Activated CD4-positive, alpha-beta T cell treated with anti-CD3 and anti-CD28 coated beads, Interleukin-2, amount 10 ng/mL, durations not matched to agents 24 days and 14 days (primary cell): ENCODE measurements around the gene FBN3. TPM values are rescaled to one million over a fixed set of nuclear protein-coding genes. Genes with fewer than 3 reads are reported as not detected.

Experiments
- DNase-seq: peaks from one replicate; pipeline ENCODE4 v3.0.0; 2022
- H3K27ac Mint-ChIP-seq: one replicate; pipeline ENCODE4 v1.8.0; 2022; ENCODE audit warnings: mild to moderate bottlenecking, mixed read lengths
- H3K27me3 Mint-ChIP-seq: one replicate; pipeline ENCODE4 v1.8.0; 2022; ENCODE audit warnings: mixed read lengths
- H3K36me3 Mint-ChIP-seq: one replicate; pipeline ENCODE4 v1.8.0; 2022; ENCODE audit warnings: low read depth, mild to moderate bottlenecking, mixed read lengths
- H3K4me1 Mint-ChIP-seq: one replicate; pipeline ENCODE4 v1.8.0; 2021; ENCODE audit warnings: mixed read lengths
- H3K4me3 Mint-ChIP-seq: one replicate; pipeline ENCODE4 v1.8.0; 2022; ENCODE audit warnings: mild to moderate bottlenecking, moderate library complexity, mixed read lengths
- H3K9me3 Mint-ChIP-seq: one replicate; pipeline ENCODE4 v1.8.0; 2021; ENCODE audit warnings: mixed read lengths
- intact Hi-C: fragments of 100-400 bp; cut with micrococcal nuclease; formaldehyde crosslinking; loops from one replicate; pipeline ENCODE4 v1.15.1; 2023
- total RNA-seq: library from RNA; stranded (reverse); gene quantifications from 2 replicates; pipeline ENCODE4 v1.2.3, GENCODE V29; 2022

The FBN3 gene
- total RNA-seq, 1 donor from 2014 or later = not detected

DNA sequence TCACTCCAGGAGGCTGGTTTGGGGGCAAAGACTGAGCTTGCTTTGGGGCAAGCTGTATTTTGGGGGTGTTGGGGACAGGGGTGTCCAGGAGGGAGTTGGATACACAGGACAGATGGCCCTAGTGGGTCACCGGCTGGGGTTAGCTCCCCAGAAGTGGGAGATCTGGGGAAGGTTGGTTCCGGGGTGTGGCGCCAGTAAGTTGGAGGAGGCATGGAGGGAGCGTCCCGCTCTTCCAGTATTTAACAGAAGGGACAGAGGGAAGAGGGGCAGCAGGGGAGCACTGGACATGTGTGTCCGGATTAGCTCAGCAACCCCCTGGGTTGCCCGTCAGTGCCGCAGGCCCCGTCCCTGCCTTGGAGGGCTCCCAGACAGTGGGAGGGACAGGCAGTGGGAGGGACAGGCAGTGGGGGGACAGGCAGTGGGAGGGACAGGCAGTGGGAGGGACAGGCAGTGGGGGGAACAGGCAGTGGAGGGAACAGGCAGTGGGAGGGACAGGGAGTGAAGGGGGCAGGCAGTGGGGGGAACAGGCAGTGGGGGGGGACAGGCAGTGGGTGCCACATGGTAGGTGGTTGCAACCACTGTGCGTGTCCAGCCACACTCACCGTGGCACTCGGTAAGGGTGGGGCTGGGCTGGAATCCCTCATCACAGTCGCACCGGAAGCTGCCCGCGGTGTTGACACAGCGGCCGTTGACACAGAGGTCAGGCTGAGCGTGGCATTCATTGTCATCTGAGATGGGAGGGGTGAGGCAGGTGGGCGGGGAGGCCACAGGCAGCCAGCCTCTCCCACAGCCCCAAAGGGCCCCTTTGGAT is 63.6 kb downstream of the FBN3 start:
- DNase-seq = no peak
- Mint-ChIP-seq H3K27ac (no peak overlapping the region), H3K9me3 (no peaks in the 10 kb centered on the region), H3K36me3 (no peaks in the 10 kb centered on the region), H3K4me1 (peaks cover 1% of the 10 kb centered on the region), H3K27me3 (no peaks in the 10 kb centered on the region), H3K4me3 (no peak overlapping the region)
- intact Hi-C loops = no loop called here

DNA sequence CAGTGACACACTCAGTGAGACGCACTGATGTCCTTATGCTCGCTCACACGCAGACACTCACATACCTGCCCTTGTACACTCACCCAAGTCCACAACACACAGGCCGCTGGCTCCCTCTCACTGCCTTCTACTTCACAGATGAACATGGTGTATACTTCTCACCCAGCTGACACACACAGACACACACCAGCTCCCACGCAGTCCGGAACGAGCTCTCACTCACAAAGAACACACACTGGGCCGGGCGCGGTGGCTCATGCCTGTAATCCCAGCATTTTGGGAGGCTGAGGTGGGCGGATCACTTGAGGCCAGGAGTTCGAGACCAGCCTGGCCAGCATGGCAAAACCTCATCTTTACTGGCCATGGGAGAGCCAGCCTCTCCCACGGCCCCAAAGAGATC is 65.2 kb downstream of the FBN3 start:
- H3K27me3 Mint-ChIP-seq = no peaks in the 10 kb centered on the region
- H3K4me3 Mint-ChIP-seq = no peak overlapping the region
- DNase-seq = no peak
- intact Hi-C loops = no loop called here
- H3K4me1 Mint-ChIP-seq = peaks cover 1% of the 10 kb centered on the region
- no peaks in the 10 kb centered on the region for H3K9me3 Mint-ChIP-seq
- no peaks in the 10 kb centered on the region for H3K36me3 Mint-ChIP-seq
- H3K27ac Mint-ChIP-seq = no peak overlapping the region

DNA sequence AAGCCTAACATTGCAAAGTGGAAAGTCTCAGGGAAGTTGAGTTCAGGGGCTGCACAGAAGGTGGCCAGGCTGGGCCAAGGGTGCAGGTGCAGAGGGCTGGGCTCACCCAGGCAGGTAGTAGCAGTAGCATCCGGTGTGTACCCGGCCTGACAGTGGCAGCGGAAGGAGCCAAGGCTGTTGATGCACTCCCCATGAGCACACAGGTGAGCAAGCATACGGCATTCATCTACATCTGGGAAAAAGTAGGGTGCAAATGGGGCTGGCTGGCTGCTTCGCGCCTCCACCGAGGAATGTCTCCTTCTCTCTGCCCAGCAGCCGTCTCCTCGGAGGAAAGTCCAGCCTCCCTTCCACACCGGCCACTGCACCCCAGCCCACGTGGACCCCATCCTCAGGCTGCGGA is 66.3 kb downstream of the FBN3 start:
- Mint-ChIP-seq H3K27ac (no peak overlapping the region), H3K36me3 (no peaks in the 10 kb centered on the region), H3K4me1 (peaks cover 1% of the 10 kb centered on the region), H3K9me3 (no peaks in the 10 kb centered on the region), H3K4me3 (no peak overlapping the region), H3K27me3 (no peaks in the 10 kb centered on the region)
- intact Hi-C loops = no loop called here
- no peak for DNase-seq

DNA sequence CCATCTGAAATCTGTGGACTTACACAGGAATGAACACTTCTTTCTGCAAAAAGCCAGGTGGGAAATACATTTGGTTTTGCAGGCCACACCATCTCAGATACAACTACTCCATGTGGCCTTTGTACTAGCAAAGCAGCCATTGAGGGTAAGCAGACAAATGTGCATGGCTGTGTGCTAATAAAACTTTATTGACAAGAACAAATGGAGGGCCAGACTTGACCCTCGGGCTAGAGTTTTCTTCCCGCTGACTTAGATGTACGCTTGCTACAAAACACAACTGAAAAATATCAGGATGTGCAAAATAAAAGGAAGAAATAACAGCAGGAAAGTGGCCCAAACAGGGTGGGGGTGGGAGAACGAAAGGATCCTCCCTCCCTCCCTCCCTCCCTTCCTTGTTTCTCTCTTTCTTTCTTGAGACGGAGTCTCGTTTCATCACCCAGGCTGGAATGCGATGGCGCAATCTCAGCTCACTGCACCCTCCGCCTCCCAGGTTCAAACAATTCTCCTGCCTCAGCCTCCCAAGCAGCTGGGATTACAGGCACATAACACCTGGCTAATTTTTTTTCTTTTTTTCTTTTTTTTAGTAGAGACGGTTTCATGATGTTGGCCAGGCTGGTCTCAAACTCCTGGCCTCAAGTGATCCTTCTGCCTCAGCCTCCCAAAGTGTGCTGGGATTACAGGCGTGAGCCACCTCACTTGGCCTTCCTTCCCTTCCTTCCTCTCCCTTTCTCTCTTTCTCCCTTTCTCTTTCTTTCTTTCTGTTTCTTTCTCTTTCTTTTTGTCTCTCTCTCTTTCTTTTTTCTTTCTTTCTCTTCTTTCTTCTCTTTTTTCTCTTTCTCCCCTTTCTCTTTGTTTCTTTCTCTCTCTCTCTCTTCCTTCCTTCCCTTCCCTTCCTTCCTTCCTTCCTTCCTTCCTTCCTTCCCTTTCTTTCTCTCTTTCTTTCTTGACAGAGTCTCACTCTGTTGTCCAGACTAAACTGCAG is 67.5 kb downstream of the FBN3 start:
- peaks cover 1% of the 10 kb centered on the region for H3K27me3 Mint-ChIP-seq
- no peaks in the 10 kb centered on the region for H3K36me3 Mint-ChIP-seq
- H3K4me3 Mint-ChIP-seq = no peak overlapping the region
- peaks cover 1% of the 10 kb centered on the region for H3K4me1 Mint-ChIP-seq
- DNase-seq = no peak
- H3K27ac Mint-ChIP-seq = no peak overlapping the region
- no peaks in the 10 kb centered on the region for H3K9me3 Mint-ChIP-seq
- intact Hi-C loops = no loop called here

- peaks cover 1% of the 10 kb centered on the region for H3K4me1 Mint-ChIP-seq
- no peak overlapping the region for H3K27ac Mint-ChIP-seq
- intact Hi-C loops = no loop called here
- no peak for DNase-seq
- no peak overlapping the region for H3K4me3 Mint-ChIP-seq
- H3K9me3 Mint-ChIP-seq = no peaks in the 10 kb centered on the region
- H3K36me3 Mint-ChIP-seq = no peaks in the 10 kb centered on the region
- peaks cover 1% of the 10 kb centered on the region for H3K27me3 Mint-ChIP-seq
These were observed 68.6 kb downstream of the FBN3 start for GRCh38 chr19:8080832-8081231.

DNA sequence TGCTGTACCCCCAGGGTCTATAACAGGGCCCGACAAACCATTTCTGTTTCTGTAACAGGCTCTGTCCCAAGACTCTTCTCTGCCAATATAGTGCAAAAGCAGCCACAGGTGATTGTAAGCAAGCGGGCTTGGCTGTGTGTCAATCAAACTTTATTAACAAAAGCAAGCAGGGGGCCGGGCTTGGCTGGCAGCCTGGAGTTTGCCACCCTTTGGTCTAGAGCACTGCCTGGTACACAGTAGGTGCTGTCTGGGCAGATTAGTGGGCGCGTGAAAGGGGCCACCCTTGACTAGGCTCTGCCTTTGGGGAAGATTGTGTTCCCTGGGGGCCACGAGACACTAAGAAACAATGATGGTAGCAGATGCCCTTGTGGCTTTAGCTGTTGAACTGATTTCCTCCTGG is 69.4 kb downstream of the FBN3 start:
- Mint-ChIP-seq H3K4me3 (no peak overlapping the region), H3K27me3 (peaks cover 1% of the 10 kb centered on the region), H3K36me3 (no peaks in the 10 kb centered on the region), H3K9me3 (no peaks in the 10 kb centered on the region), H3K4me1 (peaks cover 1% of the 10 kb centered on the region), H3K27ac (no peak overlapping the region)
- intact Hi-C loops = no loop called here
- DNase-seq = no peak

DNA sequence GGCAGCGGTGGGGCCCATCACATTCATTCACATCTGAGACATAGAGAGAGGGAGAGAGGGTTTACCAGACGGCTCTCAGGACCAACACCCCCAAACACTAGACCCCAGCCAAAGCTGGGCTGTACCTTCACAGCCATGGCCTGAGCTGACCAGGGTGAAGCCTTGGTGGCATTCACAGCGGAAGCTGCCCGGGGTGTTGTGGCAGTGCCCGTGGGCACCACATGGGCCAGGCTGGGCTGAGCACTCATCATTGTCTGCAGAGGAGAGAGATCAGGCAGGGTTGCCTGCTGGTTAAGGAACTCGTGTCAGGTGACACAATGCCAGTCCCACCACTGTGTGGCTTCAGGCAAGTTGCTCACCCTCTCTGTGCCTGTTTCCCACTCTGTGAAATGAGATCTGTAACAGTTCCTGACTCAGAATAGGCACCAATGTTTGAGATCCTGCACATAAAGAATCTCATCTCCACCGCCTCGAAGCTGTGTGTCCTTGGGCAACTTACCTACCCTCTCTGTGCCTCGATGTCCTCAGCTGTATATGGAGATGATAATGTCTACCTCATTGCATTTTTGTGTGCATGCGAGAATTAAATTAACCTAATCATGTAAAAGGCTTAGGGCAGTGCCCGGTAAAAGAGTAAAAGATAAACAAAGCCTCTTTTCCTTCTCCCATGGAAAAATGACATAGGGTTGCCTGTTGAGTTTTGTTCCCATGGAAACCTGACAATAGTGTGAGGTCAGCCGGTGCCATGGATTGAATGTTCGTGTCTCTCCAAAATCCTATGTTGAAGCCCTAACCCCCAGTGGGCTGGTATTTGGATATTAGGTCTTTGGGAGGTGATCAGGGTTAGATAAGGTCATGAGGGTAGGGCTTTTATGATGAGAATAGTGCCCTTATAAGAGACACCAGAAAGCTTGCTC is 74.0 kb downstream of the FBN3 start:
- intact Hi-C loops = no loop called here
- no peaks in the 10 kb centered on the region for H3K4me1 Mint-ChIP-seq
- peaks cover 13% of the 10 kb centered on the region for H3K9me3 Mint-ChIP-seq
- H3K36me3 Mint-ChIP-seq = no peaks in the 10 kb centered on the region
- no peak overlapping the region for H3K4me3 Mint-ChIP-seq
- no peak for DNase-seq
- no peak overlapping the region for H3K27ac Mint-ChIP-seq
- peaks cover 1% of the 10 kb centered on the region for H3K27me3 Mint-ChIP-seq

DNA sequence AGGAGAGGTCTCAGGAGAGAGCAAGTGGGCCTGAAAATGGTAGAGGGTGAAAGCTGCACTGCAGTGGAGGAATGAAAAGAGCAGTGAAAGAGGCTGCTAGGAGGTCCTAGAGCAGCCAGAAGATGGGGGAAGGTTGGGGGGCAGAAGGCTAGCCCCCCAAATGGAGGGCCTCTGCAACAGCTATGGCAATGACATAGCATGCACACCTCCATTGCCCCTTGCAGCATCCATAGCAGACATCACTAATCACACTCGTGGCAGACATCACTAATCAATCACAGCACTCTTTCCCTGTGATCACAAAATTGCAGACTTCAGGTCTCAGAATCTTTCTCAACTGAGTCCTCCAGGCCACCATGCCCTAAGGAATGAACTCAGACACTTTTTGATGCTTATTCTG is 74.9 kb downstream of the FBN3 start:
- no peak for DNase-seq
- intact Hi-C loops = no loop called here
- Mint-ChIP-seq H3K27ac (no peak overlapping the region), H3K4me1 (no peaks in the 10 kb centered on the region), H3K36me3 (peaks cover 2% of the 10 kb centered on the region), H3K9me3 (peaks cover 17% of the 10 kb centered on the region), H3K4me3 (no peak overlapping the region), H3K27me3 (peaks cover 1% of the 10 kb centered on the region)

DNA sequence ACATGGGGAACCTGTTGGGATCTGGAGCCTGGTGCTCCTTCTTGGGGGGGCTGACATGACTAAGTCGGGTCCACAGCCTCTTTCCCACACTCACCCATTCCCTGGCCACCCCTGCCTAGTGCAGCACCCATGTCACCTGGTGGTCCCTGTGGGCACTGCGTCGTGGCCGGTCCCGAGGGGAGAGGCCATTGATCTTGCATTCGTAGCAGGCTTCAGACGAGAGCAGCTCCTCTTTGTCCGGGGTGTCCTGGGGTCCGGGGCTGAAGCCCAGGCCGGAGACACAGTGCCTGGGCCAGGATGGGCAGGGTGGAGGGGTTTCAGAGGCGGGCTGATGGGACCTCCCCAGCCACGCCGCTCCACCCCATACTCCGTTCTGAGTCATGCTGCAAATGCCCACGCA is 77.5 kb downstream of the FBN3 start:
- no peak overlapping the region for H3K4me3 Mint-ChIP-seq
- no peaks in the 10 kb centered on the region for H3K27me3 Mint-ChIP-seq
- no peak overlapping the region for H3K27ac Mint-ChIP-seq
- peaks cover 2% of the 10 kb centered on the region for H3K36me3 Mint-ChIP-seq
- no peak for DNase-seq
- peaks cover 17% of the 10 kb centered on the region for H3K9me3 Mint-ChIP-seq
- intact Hi-C loops = no loop called here
- no peaks in the 10 kb centered on the region for H3K4me1 Mint-ChIP-seq

DNA sequence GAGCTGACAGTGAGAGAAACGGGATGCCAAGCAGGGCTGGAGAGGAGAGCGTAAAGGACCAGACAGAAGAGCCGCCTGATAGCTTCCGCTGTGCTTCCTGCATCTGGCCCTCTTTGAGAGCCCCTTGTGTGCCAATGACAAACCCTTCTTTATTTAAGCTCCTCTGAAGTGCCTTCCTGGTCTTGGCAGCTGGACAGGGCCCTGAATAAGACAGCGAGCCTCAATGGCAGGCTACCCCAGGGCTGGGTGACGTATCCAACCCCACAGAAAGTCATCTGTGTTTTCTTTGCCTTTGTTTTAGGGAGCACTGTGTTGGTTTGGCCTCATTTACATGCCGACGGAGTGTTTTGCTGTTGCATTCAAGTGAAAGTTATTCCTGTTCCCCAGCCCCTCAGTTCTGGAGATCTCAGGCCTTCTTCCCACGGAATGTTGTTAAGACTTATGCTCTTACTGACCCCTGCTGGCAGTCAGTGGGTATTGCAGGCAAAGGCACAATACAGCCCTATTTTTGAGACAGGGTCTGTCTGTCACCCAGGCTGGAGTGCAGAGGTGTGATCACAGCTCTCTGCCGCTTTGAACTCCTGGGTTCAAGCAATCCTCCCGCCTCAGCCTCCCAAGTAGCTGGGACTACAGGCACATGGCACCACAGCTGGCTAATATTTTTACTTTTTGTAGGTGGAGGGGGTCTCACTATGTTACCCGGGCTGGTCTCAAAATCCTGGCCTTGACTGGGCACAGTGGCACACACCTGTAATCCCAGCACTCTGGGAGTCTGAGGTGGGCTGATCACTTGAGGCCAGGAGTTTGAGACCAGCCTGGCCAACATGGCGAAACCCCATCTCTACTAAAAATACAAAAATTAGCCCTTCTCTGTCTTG is 80.1 kb downstream of the FBN3 start:
- H3K4me3 Mint-ChIP-seq = no peak overlapping the region
- peak; percentile 61 for DNase-seq
- no peaks in the 10 kb centered on the region for H3K4me1 Mint-ChIP-seq
- peaks cover 14% of the 10 kb centered on the region for H3K9me3 Mint-ChIP-seq
- peaks cover 2% of the 10 kb centered on the region for H3K36me3 Mint-ChIP-seq
- H3K27me3 Mint-ChIP-seq = no peaks in the 10 kb centered on the region
- intact Hi-C loops = loop anchor here (2.0 kb wide), 1 partner anchor 125 kb away; no protein-coding TSS in a partner anchor
- no peak overlapping the region for H3K27ac Mint-ChIP-seq

- Mint-ChIP-seq H3K4me3 (no peak overlapping the region), H3K27me3 (no peaks in the 10 kb centered on the region), H3K36me3 (peaks cover 2% of the 10 kb centered on the region), H3K4me1 (no peaks in the 10 kb centered on the region), H3K27ac (no peak overlapping the region), H3K9me3 (peaks cover 5% of the 10 kb centered on the region)
- intact Hi-C loops = no loop called here
- DNase-seq = no peak
These were observed 83.5 kb downstream of the FBN3 start for GRCh38 chr19:8065875-8066261.

DNA sequence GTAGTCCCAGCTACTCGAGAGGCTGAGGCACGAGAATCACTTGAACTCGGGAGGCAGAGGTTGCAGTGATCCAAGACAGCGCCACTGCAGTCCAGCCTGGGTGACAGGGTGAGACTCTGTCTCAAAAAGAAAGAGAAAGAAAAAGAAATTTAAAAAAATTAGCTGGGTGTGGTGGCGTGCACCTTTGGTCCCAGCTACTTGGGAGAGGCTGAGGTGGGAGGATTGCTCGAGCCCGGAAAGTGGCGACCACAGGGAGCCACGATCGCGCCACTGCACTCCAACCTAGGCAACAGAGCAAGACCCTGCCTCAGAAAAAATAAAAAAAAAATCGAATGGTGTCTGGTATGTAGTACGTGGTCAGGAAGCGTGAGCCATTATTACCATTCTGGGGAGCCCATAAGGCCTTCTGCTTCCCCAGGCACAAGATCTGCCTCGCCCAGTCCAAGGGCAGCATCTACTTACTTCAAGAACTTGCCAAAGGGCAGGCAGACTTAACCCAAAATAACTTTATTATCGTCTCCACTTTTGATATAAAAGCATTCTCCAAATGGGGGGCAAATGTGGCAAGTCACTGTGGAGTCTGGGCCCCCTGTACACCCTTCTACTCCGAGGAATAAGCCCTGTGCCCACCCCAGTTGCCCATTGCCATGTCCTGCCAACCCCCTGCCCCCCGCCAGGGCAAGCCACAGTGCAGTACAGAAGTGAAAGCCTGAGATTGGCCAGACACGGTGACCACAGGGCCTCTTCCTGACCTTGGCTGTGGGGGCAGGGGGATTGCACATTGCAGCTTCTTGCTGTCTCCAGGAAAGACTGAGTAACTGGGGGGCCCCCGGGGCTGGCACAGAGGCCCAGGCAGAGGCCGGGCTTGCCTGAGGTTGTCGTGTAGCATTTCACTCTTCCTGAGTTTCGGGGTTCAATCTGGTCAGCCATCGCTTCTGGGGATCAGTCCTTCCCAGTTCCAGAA is 84.2 kb downstream of the FBN3 start:
- Mint-ChIP-seq H3K27ac (no peak overlapping the region), H3K27me3 (no peaks in the 10 kb centered on the region), H3K9me3 (peaks cover 2% of the 10 kb centered on the region), H3K4me3 (no peak overlapping the region), H3K36me3 (peaks cover under 1% of the 10 kb centered on the region), H3K4me1 (no peaks in the 10 kb centered on the region)
- intact Hi-C loops = no loop called here
- DNase-seq = no peak
